Activated CD8-positive, alpha-beta memory T cell treated with anti-CD3 and anti-CD28 coated beads for 1 hour (primary cell): Measurements from ENCODE around the gene KLKB1.

Source experiments
- DNase-seq, 2 donors: peaks; one replicate each; pipeline ENCODE4 v3.0.0-alpha.2; 2020; ENCODE audit warnings: low read depth in 1 of 2; ENCODE audit errors: extremely low read depth in 1 of 2

The KLKB1 gene

GRCh38 chr4:186304866-186305505 lies 77.7 kb downstream of the KLKB1 start:
- no peak for DNase-seq

DNA sequence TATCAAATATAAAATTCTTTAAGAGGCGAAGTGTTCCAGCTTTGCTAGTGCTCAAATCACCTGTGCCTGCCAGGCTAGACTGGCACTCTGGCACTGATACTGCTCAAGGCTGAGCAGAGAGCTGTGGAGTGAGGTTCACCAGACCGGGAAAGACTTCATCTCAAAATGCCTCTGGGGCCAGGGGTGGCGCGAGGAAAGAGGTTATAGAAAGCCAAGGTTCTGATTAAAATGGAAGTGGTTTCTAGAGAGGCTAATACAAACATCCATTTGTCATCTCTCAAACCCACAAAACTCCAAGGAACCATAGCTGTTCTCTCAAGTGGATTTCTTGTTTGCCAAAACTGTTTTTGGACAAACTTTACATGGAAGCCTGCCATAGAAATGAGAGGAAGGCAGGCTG lies 80.2 kb downstream of the KLKB1 start:
- no peak for DNase-seq

DNA sequence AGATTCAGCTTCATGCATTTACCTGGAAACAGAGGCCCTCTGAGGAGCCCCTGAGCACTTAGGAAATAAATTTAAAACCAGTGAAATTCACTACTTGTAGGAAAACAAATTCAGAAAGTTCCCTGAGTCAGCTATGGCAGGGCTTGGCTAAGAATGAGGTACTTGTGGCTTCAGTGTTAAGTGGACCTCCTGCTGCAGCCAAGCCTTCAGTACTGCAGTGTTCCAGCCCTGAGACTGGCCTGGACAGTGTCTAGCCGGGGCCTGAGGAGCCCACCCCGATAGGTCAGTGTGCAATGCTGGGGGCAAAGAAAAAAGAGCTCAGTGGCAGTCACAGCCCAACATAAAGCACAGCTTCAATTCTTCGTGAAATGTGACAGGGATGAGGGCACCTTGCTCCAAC lies 80.6 kb downstream of the KLKB1 start:
- DNase-seq: no peak
